Astrocyte of the spinal cord (primary cell): ENCODE results near the gene RBFOX2.

Source experiments
- DNase-seq: peaks from one replicate; pipeline ENCODE4 v3.0.0; 2011; ENCODE audit warnings: low read depth, low spot score
- H3K4me3 ChIP-seq: 2 replicates; pipeline ENCODE4 v1.5.1; 2011; ENCODE audit warnings: low read depth, mild to moderate bottlenecking, low read length, moderate library complexity
- in situ Hi-C: cut with HindIII; loops from 2 replicates; pipeline ENCODE4 v1.10.0; 2017; ENCODE audit warnings: low sequenced_read_pairs
- TF ChIP-seq, protein P1 (sequence below): IDR thresholded peaks from 2 replicates; pipeline ENCODE4 v1.5.1; 2012; ENCODE audit warnings: low read depth, mild to moderate bottlenecking, low read length, inconsistent platforms

RBFOX2 gene

GRCh38 chr22:35690001-35690400 lies 338.6 kb downstream of the RBFOX2 start:
- no peak for DNase-seq
- TF ChIP-seq, protein P1, sequence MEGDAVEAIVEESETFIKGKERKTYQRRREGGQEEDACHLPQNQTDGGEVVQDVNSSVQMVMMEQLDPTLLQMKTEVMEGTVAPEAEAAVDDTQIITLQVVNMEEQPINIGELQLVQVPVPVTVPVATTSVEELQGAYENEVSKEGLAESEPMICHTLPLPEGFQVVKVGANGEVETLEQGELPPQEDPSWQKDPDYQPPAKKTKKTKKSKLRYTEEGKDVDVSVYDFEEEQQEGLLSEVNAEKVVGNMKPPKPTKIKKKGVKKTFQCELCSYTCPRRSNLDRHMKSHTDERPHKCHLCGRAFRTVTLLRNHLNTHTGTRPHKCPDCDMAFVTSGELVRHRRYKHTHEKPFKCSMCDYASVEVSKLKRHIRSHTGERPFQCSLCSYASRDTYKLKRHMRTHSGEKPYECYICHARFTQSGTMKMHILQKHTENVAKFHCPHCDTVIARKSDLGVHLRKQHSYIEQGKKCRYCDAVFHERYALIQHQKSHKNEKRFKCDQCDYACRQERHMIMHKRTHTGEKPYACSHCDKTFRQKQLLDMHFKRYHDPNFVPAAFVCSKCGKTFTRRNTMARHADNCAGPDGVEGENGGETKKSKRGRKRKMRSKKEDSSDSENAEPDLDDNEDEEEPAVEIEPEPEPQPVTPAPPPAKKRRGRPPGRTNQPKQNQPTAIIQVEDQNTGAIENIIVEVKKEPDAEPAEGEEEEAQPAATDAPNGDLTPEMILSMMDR: no peak
- no peak overlapping the region for H3K4me3 ChIP-seq
- in situ Hi-C loops: no loop called here

DNA sequence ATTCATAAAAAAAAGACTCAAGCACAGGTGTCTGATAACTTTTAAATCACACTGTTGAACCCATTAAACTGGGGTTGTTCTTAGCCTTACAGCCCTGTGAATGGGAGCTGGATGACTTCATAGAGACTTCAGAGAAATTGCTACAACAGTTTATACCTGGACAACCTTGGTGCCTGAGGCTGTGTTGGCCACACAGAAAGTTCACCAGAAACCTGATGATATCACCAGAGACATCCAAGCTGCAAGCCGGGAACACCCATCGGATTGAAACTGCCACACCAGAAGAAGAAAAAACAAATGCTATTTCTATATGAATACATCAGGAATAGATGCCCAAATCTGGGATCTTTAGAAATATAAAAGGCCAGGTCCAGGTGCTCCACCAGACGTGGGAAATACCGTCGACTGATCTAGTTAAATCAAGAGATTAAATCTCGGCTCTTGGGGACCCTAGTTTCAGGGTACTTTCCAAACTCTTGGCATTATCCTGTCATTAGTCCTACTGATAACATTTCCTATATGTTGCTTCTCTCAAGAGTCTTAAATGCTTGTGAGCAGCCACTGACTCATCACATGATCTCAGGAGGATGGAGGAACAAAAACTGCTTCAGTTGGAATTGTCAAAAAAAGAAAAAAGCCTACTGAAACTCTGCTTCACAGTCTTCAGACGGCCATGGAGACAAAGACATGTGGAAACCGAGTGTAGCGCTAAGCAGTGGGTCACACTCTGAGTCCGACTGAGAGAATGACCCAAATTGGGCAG lies 339.5 kb downstream of the RBFOX2 start:
- no peak for DNase-seq
- TF ChIP-seq, protein P1: no peak
- no peak overlapping the region for H3K4me3 ChIP-seq
- in situ Hi-C loops: no loop called here
